Peyer's patch (tissue), 4 donors: ENCODE data around the gene AP1S3.
"Not testable (repeated sequence)": the region's sequence is repeated elsewhere in the genome, so short reads cannot be mapped to it uniquely, and the experiment has no call there.

Experiments used
- POLR2A ChIP-seq, 2 donors: fragments of 450-650 bp; IDR thresholded peaks; one replicate each; pipeline ENCODE4 v1.5.1; 2017; ENCODE audit warnings: antibody characterized with exemption in 2 of 2, mild to moderate bottlenecking in 2 of 2, moderate library complexity in 2 of 2
- TF ChIP-seq, protein P1 (sequence below), 6 experiments: fragments of 450-650 bp in 4 of 6; fragments of 200-600 bp in 2 of 6; sonication (generic) in 1 of 6; IDR thresholded peaks; one replicate each; pipeline ENCODE4 v1.5.1; 2017 to 2019; ENCODE audit warnings: antibody characterized with exemption in 6 of 6, mild to moderate bottlenecking in 3 of 6, moderate library complexity in 1 of 6

DNA sequence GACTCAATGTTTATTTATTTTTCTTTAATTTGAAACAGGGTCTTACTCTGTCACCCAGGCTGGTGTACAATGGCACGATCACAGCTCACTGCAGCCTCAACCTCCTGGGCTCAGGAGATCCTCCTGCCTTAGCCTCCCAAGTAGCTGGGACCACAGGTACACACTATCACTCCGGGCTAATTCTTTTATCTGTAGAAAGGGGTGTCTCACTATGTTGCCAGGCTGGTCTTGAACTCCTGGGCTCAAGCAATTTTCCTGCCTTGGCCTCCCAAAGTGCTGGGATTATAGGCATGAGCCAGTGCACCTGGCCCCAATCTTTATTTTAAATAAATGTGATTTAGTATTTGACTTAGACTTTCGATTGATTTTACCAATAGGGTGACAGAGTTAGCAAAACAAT, 22.6 kb downstream of the AP1S3 start:
- TF ChIP-seq, protein P1, sequence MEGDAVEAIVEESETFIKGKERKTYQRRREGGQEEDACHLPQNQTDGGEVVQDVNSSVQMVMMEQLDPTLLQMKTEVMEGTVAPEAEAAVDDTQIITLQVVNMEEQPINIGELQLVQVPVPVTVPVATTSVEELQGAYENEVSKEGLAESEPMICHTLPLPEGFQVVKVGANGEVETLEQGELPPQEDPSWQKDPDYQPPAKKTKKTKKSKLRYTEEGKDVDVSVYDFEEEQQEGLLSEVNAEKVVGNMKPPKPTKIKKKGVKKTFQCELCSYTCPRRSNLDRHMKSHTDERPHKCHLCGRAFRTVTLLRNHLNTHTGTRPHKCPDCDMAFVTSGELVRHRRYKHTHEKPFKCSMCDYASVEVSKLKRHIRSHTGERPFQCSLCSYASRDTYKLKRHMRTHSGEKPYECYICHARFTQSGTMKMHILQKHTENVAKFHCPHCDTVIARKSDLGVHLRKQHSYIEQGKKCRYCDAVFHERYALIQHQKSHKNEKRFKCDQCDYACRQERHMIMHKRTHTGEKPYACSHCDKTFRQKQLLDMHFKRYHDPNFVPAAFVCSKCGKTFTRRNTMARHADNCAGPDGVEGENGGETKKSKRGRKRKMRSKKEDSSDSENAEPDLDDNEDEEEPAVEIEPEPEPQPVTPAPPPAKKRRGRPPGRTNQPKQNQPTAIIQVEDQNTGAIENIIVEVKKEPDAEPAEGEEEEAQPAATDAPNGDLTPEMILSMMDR (IDR thresholded peaks at IDR 0.05), result not testable (repeated sequence)
- not testable (repeated sequence) for TF ChIP-seq POLR2A (IDR thresholded peaks at IDR 0.05)
